Measurements from ENCODE around the gene FOXB1.

The FOXB1 gene

GRCh38 chr15:60052796-60053195 is 48.7 kb downstream of the FOXB1 start:
- TF ChIP-seq, protein P1, sequence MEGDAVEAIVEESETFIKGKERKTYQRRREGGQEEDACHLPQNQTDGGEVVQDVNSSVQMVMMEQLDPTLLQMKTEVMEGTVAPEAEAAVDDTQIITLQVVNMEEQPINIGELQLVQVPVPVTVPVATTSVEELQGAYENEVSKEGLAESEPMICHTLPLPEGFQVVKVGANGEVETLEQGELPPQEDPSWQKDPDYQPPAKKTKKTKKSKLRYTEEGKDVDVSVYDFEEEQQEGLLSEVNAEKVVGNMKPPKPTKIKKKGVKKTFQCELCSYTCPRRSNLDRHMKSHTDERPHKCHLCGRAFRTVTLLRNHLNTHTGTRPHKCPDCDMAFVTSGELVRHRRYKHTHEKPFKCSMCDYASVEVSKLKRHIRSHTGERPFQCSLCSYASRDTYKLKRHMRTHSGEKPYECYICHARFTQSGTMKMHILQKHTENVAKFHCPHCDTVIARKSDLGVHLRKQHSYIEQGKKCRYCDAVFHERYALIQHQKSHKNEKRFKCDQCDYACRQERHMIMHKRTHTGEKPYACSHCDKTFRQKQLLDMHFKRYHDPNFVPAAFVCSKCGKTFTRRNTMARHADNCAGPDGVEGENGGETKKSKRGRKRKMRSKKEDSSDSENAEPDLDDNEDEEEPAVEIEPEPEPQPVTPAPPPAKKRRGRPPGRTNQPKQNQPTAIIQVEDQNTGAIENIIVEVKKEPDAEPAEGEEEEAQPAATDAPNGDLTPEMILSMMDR (IDR thresholded peaks at IDR 0.05; ENCODE audit: borderline replicate concordance, insufficient read depth, low read depth, low read length) = no peak
- H3K4me3 ChIP-seq (ENCODE audit: low read depth, low read length) = no peak overlapping the region

DNA sequence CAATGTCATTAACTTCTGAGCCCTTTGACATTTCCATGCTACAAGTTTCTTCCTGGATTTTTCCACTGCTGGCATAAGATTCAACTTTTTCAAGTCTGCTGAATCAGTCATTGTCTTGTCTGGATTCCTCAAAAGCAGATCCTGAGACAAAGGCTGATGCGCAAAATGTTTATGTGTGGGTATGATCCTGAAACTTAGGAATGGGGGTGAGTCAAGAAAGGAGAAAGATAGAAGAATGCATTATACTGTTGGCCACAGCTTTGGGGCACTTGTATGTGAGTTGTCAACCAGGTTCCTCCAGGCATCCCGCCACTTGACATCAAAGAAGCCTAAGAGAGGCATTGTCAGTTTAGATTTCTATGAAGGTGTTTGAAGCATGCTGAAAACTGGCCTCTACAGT is 50.4 kb downstream of the FOXB1 start:
- TF ChIP-seq, protein P1 (IDR thresholded peaks at IDR 0.05; ENCODE audit: borderline replicate concordance, insufficient read depth, low read depth, low read length) = no peak

More for the DNA sequence above, 50.4 kb downstream of the FOXB1 start:
- no peak overlapping the region for H3K4me3 ChIP-seq (ENCODE audit: low read depth, low read length)
